HepG2 (cell line): ENCODE results near the gene RABGGTB. TPM values are rescaled to one million over a fixed set of nuclear protein-coding genes. Genes with fewer than 3 reads are reported as not detected.

Experiments used
- ATAC-seq: fragments of 200-7000 bp; cut with Tn5 transposase; 3 replicates; pipeline ENCODE4 v1.9.1; 2020; ENCODE audit warnings: mild to moderate bottlenecking, moderate library complexity
- BruUV-seq: library from RNA; stranded (reverse); fragments of 400-500 nt; replicated peaks from 2 replicates; lab custom pipeline; 2021; lab: Mats Ljungman, UMichigan
- CTCF ChIA-PET: fragments of 300-600 bp; formaldehyde crosslinking; extraction: SDS; loops from one replicate; lab custom pipeline; 2021; ENCODE audit warnings: low total read pairs, inconsistent platforms, low intra/inter-chr PET ratio; lab: Yijun Ruan, JAX
- POLR2A ChIA-PET: fragments of 350-600 bp; sonication (Branson Sonifier 250); formaldehyde crosslinking; loops from one replicate; lab custom pipeline; 2020; ENCODE audit warnings: antibody characterized with exemption, inconsistent platforms; lab: Yijun Ruan, JAX
- DNase-seq: peaks from one replicate; pipeline ENCODE4 v3.0.0-alpha.2; 2015; ENCODE audit warnings: low spot score
- FAIRE-seq: peaks from 3 replicates; lab custom pipeline; 2011; peaks lifted over from hg19 to GRCh38; lab: Jason Lieb, UNC
- H2AFZ ChIP-seq: one replicate; pipeline ENCODE4 v1.6.1; 2011; ENCODE audit warnings: low read length, inconsistent platforms
- H3K27ac ChIP-seq: fragments of 300-600 bp; 3 replicates; pipeline ENCODE4 v1.8.0; 2011; ENCODE audit warnings: mixed run types, mild to moderate bottlenecking, mixed read lengths, low read length, inconsistent platforms; ENCODE audit not compliant: insufficient read depth; ENCODE audit errors: extremely low read length
- H3K27me3 ChIP-seq, 2 experiments: fragments of 200-600 bp in 1 of 2; 2 replicates in 1 of 2; 3 replicates in 1 of 2; pipeline versions ENCODE4 v1.6.0 to v1.8.0; 2011; ENCODE audit warnings: low read length in 2 of 2, mild to moderate bottlenecking in 2 of 2, moderate library complexity in 2 of 2, inconsistent platforms in 1 of 2; ENCODE audit not compliant: insufficient read depth in 2 of 2, control insufficient read depth in 1 of 2
- H3K36me3 ChIP-seq, 2 experiments: fragments of 200-600 bp in 1 of 2; replicated peaks in 1 of 2; 2 replicates in 1 of 2; 3 replicates in 1 of 2; pipeline versions ENCODE4 v1.5.1 to v1.8.0; 2011; ENCODE audit warnings: low read length in 2 of 2, inconsistent platforms in 1 of 2; ENCODE audit not compliant: insufficient read depth in 2 of 2, control insufficient read depth in 1 of 2
- H3K4me1 ChIP-seq: 2 replicates; pipeline ENCODE4 v1.5.1; 2012; ENCODE audit warnings: low read length, inconsistent platforms; ENCODE audit not compliant: insufficient read depth
- H3K4me2 ChIP-seq: 2 replicates; pipeline ENCODE4 v1.6.0; 2011; ENCODE audit warnings: low read depth, low read length, inconsistent platforms
- H3K4me3 ChIP-seq, 3 experiments: fragments of 200-600 bp in 1 of 3; sonication (generic), shearing (Covaris generic) in 1 of 3; replicated peaks in 1 of 3; 2 replicates each; pipeline ENCODE4 v1.5.1; 2011 to 2016; ENCODE audit warnings: low read length in 3 of 3, inconsistent platforms in 2 of 3, low read depth in 2 of 3, mild to moderate bottlenecking in 2 of 3, control low read depth in 1 of 3, mixed read lengths in 1 of 3; ENCODE audit not compliant: insufficient read depth in 1 of 3
- H3K79me2 ChIP-seq: one replicate; pipeline ENCODE4 v1.6.1; 2011; ENCODE audit warnings: low read length, inconsistent platforms; ENCODE audit not compliant: insufficient read depth
- H3K9ac ChIP-seq: 2 replicates; pipeline ENCODE4 v1.6.0; 2011; ENCODE audit warnings: mild to moderate bottlenecking, low read depth, low read length, inconsistent platforms; ENCODE audit not compliant: insufficient read depth
- H3K9me3 ChIP-seq: 2 replicates; pipeline ENCODE4 v1.5.1; 2012; ENCODE audit warnings: mild to moderate bottlenecking, low read length
- H4K20me1 ChIP-seq: 2 replicates; pipeline ENCODE4 v1.6.0; 2011; ENCODE audit warnings: inconsistent platforms, mild to moderate bottlenecking, low read length, moderate library complexity; ENCODE audit not compliant: insufficient read depth
- EEA1 ChIP-seq: sonication (generic); formaldehyde crosslinking; IDR thresholded peaks from 2 replicates; pipeline ENCODE4 v1.5.1; 2020; ENCODE audit warnings: mild to moderate bottlenecking, missing genetic modification reagents, borderline replicate concordance
- EED ChIP-seq: sonication (generic); formaldehyde crosslinking; IDR thresholded peaks from 2 replicates; pipeline ENCODE4 v1.5.0; 2020; ENCODE audit warnings: mild to moderate bottlenecking, missing genetic modification reagents
- NONO ChIP-seq, 2 experiments: fragments of 450-650 bp in 1 of 2; sonication (generic) in 1 of 2; formaldehyde crosslinking in 1 of 2; IDR thresholded peaks in 1 of 2; conservative IDR thresholded peaks in 1 of 2; 2 replicates each; pipeline versions ENCODE4 v1.6.1 to v1.8.0; 2017 to 2022; ENCODE audit warnings: mild to moderate bottlenecking in 1 of 2, missing genetic modification reagents in 1 of 2, moderate library complexity in 1 of 2
- POLR2G ChIP-seq: fragments of 200-400 bp; formaldehyde crosslinking; IDR thresholded peaks from 2 replicates; pipeline ENCODE4 v1.6.1; 2018; ENCODE audit warnings: mild to moderate bottlenecking, low read depth, low read length, moderate library complexity
- RBM22 ChIP-seq: fragments of 200-400 bp; formaldehyde crosslinking; optimal IDR thresholded peaks from 2 replicates; pipeline ENCODE3; 2017; ENCODE audit warnings: mild to moderate bottlenecking, low read length, moderate library complexity
- SIN3A ChIP-seq: IDR thresholded peaks from 2 replicates; pipeline ENCODE4 v1.6.1; 2011; ENCODE audit warnings: low read depth, mild to moderate bottlenecking, control low read depth, low read length, borderline replicate concordance
- SSRP1 ChIP-seq: IDR thresholded peaks from 2 replicates; pipeline ENCODE4 v1.6.1; 2016; ENCODE audit warnings: control low read depth
- TCF12 ChIP-seq, 2 experiments: fragments of 450-650 bp in 1 of 2; sonication (generic) in 1 of 2; formaldehyde crosslinking in 1 of 2; IDR thresholded peaks; 2 replicates each; pipeline versions ENCODE4 v1.6.1 to v1.8.0; 2017 to 2022; ENCODE audit warnings: antibody characterized with exemption in 1 of 2, mild to moderate bottlenecking in 1 of 2, missing genetic modification reagents in 1 of 2, moderate library complexity in 1 of 2
- ZNF503 ChIP-seq: sonication (generic); formaldehyde crosslinking; IDR thresholded peaks from 2 replicates; pipeline ENCODE4 v1.4.0; 2020; ENCODE audit warnings: missing genetic modification reagents
- ZNF749 ChIP-seq: sonication (generic); formaldehyde crosslinking; IDR thresholded peaks from 2 replicates; pipeline ENCODE4 v1.8.0; 2022; ENCODE audit warnings: mild to moderate bottlenecking, missing genetic modification reagents, moderate library complexity, borderline replicate concordance
- WGBS: methylation state at CpG from one replicate; pipeline ENCODE4 v1.1.6; 2017; ENCODE audit warnings: low lambda C conversion rate; 5-methylcytosine and 5-hydroxymethylcytosine counted together
- in situ Hi-C: cut with HindIII; loops from 2 replicates; pipeline ENCODE4 v1.10.0; 2017; ENCODE audit warnings: low pct_unique_long_range_greater_than_20kb; ENCODE audit not compliant: extremely low pct_ligation_motif_present
- intact Hi-C: fragments of 100-400 bp; cut with micrococcal nuclease; formaldehyde crosslinking; loops from one replicate; pipeline ENCODE4 v1.10.0; 2022; ENCODE audit not compliant: unreplicated experiment
- polyA plus RNA-seq, 8 experiments: library from polyadenylated mRNA; depleted of rRNA in 3 of 8; stranded (reverse) in 7 of 8; unstranded in 1 of 8; fragments of >200 nt; fragmentation: Illumina TruSeq in 4 of 8; extraction: Trizol in 4 of 8; gene quantifications; 2 replicates each; pipeline versions ENCODE4 v1.2.1 to v1.2.3, GENCODE V29; 2011 to 2016; ENCODE audit warnings: low read depth in 4 of 8, missing spikeins in 1 of 8, mixed read lengths in 1 of 8; ENCODE audit not compliant: insufficient read depth in 1 of 8
- total RNA-seq, 5 experiments: library from RNA; depleted of rRNA; stranded (reverse); fragments of >200 nt; fragmentation: Illumina TruSeq; extraction: Trizol; gene quantifications; 2 replicates each; pipeline ENCODE4 v1.2.3, GENCODE V29; 2016; ENCODE audit warnings: low read depth in 1 of 5
- TF ChIP-seq, protein P1 (sequence below): sonication (generic); formaldehyde crosslinking; IDR thresholded peaks from 2 replicates; pipeline ENCODE4 v1.8.1; 2022; ENCODE audit warnings: low read depth, mild to moderate bottlenecking, missing genetic modification reagents
- TF ChIP-seq, protein P2 (sequence below): sonication (generic); formaldehyde crosslinking; IDR thresholded peaks from 2 replicates; pipeline ENCODE4 v1.8.0; 2022; ENCODE audit warnings: missing genetic modification reagents, mild to moderate bottlenecking, borderline replicate concordance
- TF ChIP-seq, protein P3 (sequence below): sonication (generic); formaldehyde crosslinking; IDR thresholded peaks from 2 replicates; pipeline ENCODE4 v1.9.0; 2021; ENCODE audit warnings: missing genetic modification reagents, borderline replicate concordance
- TF ChIP-seq, protein P4 (sequence below): IDR thresholded peaks from 2 replicates; pipeline ENCODE4 v1.6.1; 2016; ENCODE audit warnings: missing genetic modification reagents, missing compliant biosample characterization

Gene RABGGTB
- total and polyA plus RNA-seq, 2 of the 13 experiments (the other 11 are each of a cell fraction or from before 2014, with no cell fraction given): 185 to 290 TPM

GRCh38 chr1:75795703-75796193, 9.7 kb downstream of the RABGGTB start:
- Histone ChIP-seq H3K27me3 (no peaks in the 10 kb centered on the region), H3K36me3 (peaks cover 6 to 48% of the 10 kb centered on the region in 2 experiments), H3K4me2 (no peak overlapping the region), H3K9me3 (no peaks in the 10 kb centered on the region), H3K27ac (no peak overlapping the region), H3K79me2 (peaks cover 15% of the 10 kb centered on the region), H3K4me3 (no peak overlapping the region), H3K9ac (no peak overlapping the region), H4K20me1 (peaks cover 60% of the 10 kb centered on the region), H3K4me1 (peaks cover 35% of the 10 kb centered on the region), H2AFZ (no peak overlapping the region)
- ChIA-PET POLR2A (interaction anchor here (6.6 kb wide), 1 partner anchor 9 kb away, joined by 54 read pairs; the partner anchor contains the start of gene RABGGTB), CTCF (no interaction called here)
- no TSS peak for BruUV-seq
- no peak; the same call in 2 of the 3 replicates for ATAC-seq
- DNase-seq: no peak
- WGBS: 92% methylated on average over 4 of the region's 4 CpGs
- FAIRE-seq: no peak
- in situ Hi-C loops (no loop called here), intact Hi-C loops (no loop called here)
- no peak for TF ChIP-seq TCF12 (IDR thresholded peaks at IDR 0.05)
- no peak for TF ChIP-seq TCF12 (CRISPR knock-in tag; IDR thresholded peaks at IDR 0.05)
- TF ChIP-seq, protein P1, sequence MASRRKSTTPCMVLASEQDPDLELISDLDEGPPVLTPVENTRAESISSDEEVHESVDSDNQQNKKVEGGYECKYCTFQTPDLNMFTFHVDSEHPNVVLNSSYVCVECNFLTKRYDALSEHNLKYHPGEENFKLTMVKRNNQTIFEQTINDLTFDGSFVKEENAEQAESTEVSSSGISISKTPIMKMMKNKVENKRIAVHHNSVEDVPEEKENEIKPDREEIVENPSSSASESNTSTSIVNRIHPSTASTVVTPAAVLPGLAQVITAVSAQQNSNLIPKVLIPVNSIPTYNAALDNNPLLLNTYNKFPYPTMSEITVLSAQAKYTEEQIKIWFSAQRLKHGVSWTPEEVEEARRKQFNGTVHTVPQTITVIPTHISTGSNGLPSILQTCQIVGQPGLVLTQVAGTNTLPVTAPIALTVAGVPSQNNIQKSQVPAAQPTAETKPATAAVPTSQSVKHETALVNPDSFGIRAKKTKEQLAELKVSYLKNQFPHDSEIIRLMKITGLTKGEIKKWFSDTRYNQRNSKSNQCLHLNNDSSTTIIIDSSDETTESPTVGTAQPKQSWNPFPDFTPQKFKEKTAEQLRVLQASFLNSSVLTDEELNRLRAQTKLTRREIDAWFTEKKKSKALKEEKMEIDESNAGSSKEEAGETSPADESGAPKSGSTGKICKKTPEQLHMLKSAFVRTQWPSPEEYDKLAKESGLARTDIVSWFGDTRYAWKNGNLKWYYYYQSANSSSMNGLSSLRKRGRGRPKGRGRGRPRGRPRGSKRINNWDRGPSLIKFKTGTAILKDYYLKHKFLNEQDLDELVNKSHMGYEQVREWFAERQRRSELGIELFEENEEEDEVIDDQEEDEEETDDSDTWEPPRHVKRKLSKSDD: no peak
- 0 out of 2 replicates have a peak, but pooled peaks have one; percentile 27 for TF ChIP-seq ZNF503 (CRISPR knock-in tag)
- TF ChIP-seq RBM22: peak; percentile 98
- TF ChIP-seq NONO (IDR thresholded peaks at IDR 0.05): no peak
- no peak for TF ChIP-seq NONO (CRISPR knock-in tag; conservative IDR thresholded peaks at IDR 0.05)
- TF ChIP-seq, protein P2, sequence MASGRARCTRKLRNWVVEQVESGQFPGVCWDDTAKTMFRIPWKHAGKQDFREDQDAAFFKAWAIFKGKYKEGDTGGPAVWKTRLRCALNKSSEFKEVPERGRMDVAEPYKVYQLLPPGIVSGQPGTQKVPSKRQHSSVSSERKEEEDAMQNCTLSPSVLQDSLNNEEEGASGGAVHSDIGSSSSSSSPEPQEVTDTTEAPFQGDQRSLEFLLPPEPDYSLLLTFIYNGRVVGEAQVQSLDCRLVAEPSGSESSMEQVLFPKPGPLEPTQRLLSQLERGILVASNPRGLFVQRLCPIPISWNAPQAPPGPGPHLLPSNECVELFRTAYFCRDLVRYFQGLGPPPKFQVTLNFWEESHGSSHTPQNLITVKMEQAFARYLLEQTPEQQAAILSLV: no peak
- TF ChIP-seq EED (CRISPR knock-in tag): no peak
- 0 out of 2 replicates have a peak, but pooled peaks have one; percentile 7 for TF ChIP-seq SIN3A
- no peak; the same call in 1 of the 2 replicates for TF ChIP-seq SSRP1 (CRISPR knock-in tag)
- TF ChIP-seq EEA1: no peak
- TF ChIP-seq ZNF749: no peak
- TF ChIP-seq, protein P3, sequence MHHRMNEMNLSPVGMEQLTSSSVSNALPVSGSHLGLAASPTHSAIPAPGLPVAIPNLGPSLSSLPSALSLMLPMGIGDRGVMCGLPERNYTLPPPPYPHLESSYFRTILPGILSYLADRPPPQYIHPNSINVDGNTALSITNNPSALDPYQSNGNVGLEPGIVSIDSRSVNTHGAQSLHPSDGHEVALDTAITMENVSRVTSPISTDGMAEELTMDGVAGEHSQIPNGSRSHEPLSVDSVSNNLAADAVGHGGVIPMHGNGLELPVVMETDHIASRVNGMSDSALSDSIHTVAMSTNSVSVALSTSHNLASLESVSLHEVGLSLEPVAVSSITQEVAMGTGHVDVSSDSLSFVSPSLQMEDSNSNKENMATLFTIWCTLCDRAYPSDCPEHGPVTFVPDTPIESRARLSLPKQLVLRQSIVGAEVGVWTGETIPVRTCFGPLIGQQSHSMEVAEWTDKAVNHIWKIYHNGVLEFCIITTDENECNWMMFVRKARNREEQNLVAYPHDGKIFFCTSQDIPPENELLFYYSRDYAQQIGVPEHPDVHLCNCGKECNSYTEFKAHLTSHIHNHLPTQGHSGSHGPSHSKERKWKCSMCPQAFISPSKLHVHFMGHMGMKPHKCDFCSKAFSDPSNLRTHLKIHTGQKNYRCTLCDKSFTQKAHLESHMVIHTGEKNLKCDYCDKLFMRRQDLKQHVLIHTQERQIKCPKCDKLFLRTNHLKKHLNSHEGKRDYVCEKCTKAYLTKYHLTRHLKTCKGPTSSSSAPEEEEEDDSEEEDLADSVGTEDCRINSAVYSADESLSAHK (CRISPR knock-in tag): no peak
- peak; percentile 55 for TF ChIP-seq POLR2G
- TF ChIP-seq, protein P4, sequence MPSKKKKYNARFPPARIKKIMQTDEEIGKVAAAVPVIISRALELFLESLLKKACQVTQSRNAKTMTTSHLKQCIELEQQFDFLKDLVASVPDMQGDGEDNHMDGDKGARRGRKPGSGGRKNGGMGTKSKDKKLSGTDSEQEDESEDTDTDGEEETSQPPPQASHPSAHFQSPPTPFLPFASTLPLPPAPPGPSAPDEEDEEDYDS (CRISPR knock-in tag): no peak
